Measurements from ENCODE around the gene LRRC66. TPM values are rescaled to one million over a fixed set of nuclear protein-coding genes. Genes with fewer than 3 reads are reported as not detected.

LRRC66 gene
- total RNA-seq, 1 experiment from 2014 or later, result not detected

DNA sequence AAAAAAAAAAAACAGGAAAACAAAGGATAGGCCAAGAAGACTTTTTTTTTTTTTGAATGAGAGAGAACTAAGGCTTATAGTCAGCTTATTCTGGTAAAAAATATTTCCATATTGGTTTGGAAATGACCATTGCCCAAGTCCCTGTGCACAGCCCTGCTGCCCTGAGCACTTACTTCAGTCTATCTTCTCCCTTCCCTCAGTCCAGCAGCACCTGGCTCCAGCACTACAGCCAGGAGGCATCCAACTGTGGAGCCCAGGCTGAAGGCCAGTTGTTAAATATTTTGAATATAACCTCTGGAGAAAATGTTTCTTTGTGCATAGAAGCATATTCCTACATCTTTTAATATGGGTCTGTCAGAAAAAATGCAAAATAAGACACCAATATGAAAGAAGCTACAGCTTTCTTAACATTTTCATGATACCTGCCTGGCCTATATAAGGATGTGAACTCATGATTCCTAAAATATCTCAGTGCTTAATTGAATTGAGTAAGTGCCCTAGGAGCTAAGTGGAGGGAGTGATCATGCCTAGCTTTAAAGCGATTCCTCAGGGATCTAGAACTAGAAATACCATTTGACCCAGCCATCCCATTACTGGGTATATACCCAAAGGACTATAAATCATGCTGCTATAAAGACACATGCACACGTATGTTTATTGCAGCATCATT is 14.4 kb downstream of the LRRC66 start:
- no peak overlapping the region for H2BK120ac ChIP-seq (ENCODE audit: low read depth, low read length, poor library complexity, severe bottlenecking)
- no peak overlapping the region for H2BK15ac ChIP-seq (ENCODE audit: low read depth, low read length)
- no peak overlapping the region for H3K56ac ChIP-seq (ENCODE audit: insufficient read length, low read depth, low read length)
- no peak overlapping the region for H3K4ac ChIP-seq (ENCODE audit: low read depth, low read length)
- no peaks in the 10 kb centered on the region for H3K27me3 ChIP-seq (ENCODE audit: insufficient read depth, low read length)
- H3K27ac ChIP-seq (ENCODE audit: insufficient read length, low read depth, low read length), result no peak overlapping the region
- no peak overlapping the region for H2AFZ ChIP-seq (ENCODE audit: low read length)
- WGBS (ENCODE audit: extremely low coverage, insufficient read length, low lambda C conversion rate), result no CpG with 5 or more reads among the region's 2 CpGs
- no peak overlapping the region for H3K18ac ChIP-seq (ENCODE audit: insufficient read length, low read depth, low read length)
- H2BK20ac ChIP-seq (ENCODE audit: low read depth, low read length, poor library complexity, severe bottlenecking), result no peak overlapping the region
- TF ChIP-seq, protein P1, sequence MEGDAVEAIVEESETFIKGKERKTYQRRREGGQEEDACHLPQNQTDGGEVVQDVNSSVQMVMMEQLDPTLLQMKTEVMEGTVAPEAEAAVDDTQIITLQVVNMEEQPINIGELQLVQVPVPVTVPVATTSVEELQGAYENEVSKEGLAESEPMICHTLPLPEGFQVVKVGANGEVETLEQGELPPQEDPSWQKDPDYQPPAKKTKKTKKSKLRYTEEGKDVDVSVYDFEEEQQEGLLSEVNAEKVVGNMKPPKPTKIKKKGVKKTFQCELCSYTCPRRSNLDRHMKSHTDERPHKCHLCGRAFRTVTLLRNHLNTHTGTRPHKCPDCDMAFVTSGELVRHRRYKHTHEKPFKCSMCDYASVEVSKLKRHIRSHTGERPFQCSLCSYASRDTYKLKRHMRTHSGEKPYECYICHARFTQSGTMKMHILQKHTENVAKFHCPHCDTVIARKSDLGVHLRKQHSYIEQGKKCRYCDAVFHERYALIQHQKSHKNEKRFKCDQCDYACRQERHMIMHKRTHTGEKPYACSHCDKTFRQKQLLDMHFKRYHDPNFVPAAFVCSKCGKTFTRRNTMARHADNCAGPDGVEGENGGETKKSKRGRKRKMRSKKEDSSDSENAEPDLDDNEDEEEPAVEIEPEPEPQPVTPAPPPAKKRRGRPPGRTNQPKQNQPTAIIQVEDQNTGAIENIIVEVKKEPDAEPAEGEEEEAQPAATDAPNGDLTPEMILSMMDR (conservative IDR thresholded peaks at IDR 0.05), result no peak
- H2AK5ac ChIP-seq (ENCODE audit: insufficient read length, low read length), result no peak overlapping the region
- no peaks in the 10 kb centered on the region for H3K27me3 Mint-ChIP-seq (ENCODE audit: low read depth)
- H3K4me2 ChIP-seq (ENCODE audit: insufficient read depth, insufficient read length, low read length), result no peak overlapping the region
- H4K8ac ChIP-seq (replicated peaks; ENCODE audit: insufficient read length, low read depth, low read length), result no peak overlapping the region
- H3K4me3 Mint-ChIP-seq, result no peak overlapping the region
- no peak overlapping the region for H4K91ac ChIP-seq (ENCODE audit: insufficient read length, low read depth, low read length)
- no peaks in the 10 kb centered on the region for H3K9me3 ChIP-seq (ENCODE audit: control insufficient read depth, low read depth, low read length)
- H3K36me3 Mint-ChIP-seq (ENCODE audit: insufficient read depth in 1 of 3, low read depth in 3 of 3), result no peaks in the 10 kb centered on the region
- no peak overlapping the region for H3K27ac Mint-ChIP-seq
- H2BK12ac ChIP-seq (ENCODE audit: insufficient read length, low read depth, low read length), result no peak overlapping the region
- H3K4me1 ChIP-seq (ENCODE audit: insufficient read depth, low read length), result no peaks in the 10 kb centered on the region
- no peak overlapping the region for H3K23ac ChIP-seq (ENCODE audit: insufficient read length, low read depth, low read length)
- no peaks in the 10 kb centered on the region for H3K9me3 Mint-ChIP-seq
- no peak overlapping the region for H3K14ac ChIP-seq (ENCODE audit: insufficient read depth, low read length)
- H2BK5ac ChIP-seq (ENCODE audit: insufficient read length, low read length), result no peak overlapping the region
- DNase-seq, result no peak
- H3K4me1 Mint-ChIP-seq, result peaks cover 3 to 7% of the 10 kb centered on the region in 2 experiments; a peak in 3 of 4 replicates
- no peak overlapping the region for H4K5ac ChIP-seq (ENCODE audit: insufficient read length, low read depth, low read length)
- no peak overlapping the region for H3T11ph ChIP-seq (ENCODE audit: low read length)
- no peaks in the 10 kb centered on the region for H3K79me2 ChIP-seq (ENCODE audit: insufficient read depth, low read length)
- H3K79me1 ChIP-seq (ENCODE audit: insufficient read depth, low read depth, low read length, poor library complexity, severe bottlenecking), result no peaks in the 10 kb centered on the region
- no peak overlapping the region for H3K9ac ChIP-seq (ENCODE audit: extremely low read depth, insufficient read length, low read length)
- no peaks in the 10 kb centered on the region for H3K23me2 ChIP-seq (ENCODE audit: insufficient read length, low read depth, low read length, poor library complexity, severe bottlenecking)
- no peaks in the 10 kb centered on the region for H4K20me1 ChIP-seq (ENCODE audit: control insufficient read depth, insufficient read depth, insufficient read length)
